CD4-positive, alpha-beta memory T cell (primary cell): ENCODE measurements around the gene ITSN1. TPM values are rescaled to one million over a fixed set of nuclear protein-coding genes. Genes with fewer than 3 reads are reported as not detected.

Experiments
- CTCF ChIA-PET: fragments of 350-600 bp; sonication (Branson Sonifier 250); formaldehyde crosslinking; loops from one replicate; lab custom pipeline; 2021; ENCODE audit warnings: inconsistent platforms; ENCODE audit not compliant: partially characterized antibody; lab: Charles Lee
- POLR2A ChIA-PET: fragments of 350-600 bp; sonication (Branson Sonifier 250); formaldehyde crosslinking; loops from one replicate; lab custom pipeline; 2021; ENCODE audit not compliant: partially characterized antibody; lab: Charles Lee
- DNase-seq, 5 donors: peaks; one replicate each; pipeline versions ENCODE4 v3.0.0 to v3.0.0-alpha.2; 2020 to 2022; ENCODE audit warnings: mixed read lengths in 1 of 5
- H3K27ac ChIP-seq: one replicate; pipeline ENCODE4 v1.7.0; 2013; ENCODE audit warnings: low read depth, low read length
- H3K27me3 ChIP-seq: 2 replicates; pipeline ENCODE4 v1.7.0; 2013; ENCODE audit warnings: mild to moderate bottlenecking, low read length, moderate library complexity; ENCODE audit not compliant: insufficient read depth
- H3K36me3 ChIP-seq: 2 replicates; pipeline ENCODE4 v1.7.0; 2013; ENCODE audit warnings: mild to moderate bottlenecking, low read length, moderate library complexity; ENCODE audit not compliant: insufficient read depth
- H3K4me1 ChIP-seq: 2 replicates; pipeline ENCODE4 v1.7.0; 2013; ENCODE audit warnings: mild to moderate bottlenecking, low read length, moderate library complexity; ENCODE audit not compliant: insufficient read depth
- H3K4me3 ChIP-seq, 2 donors: one replicate each; pipeline ENCODE4 v1.7.0; 2013; ENCODE audit warnings: low read length in 2 of 2, mild to moderate bottlenecking in 1 of 2
- H3K9me3 ChIP-seq, 2 donors: one replicate each; pipeline ENCODE4 v1.7.0; 2013; ENCODE audit warnings: low read length in 2 of 2, control low read depth in 1 of 2; ENCODE audit not compliant: control insufficient read depth in 1 of 2
- H3K27ac Mint-ChIP-seq, 7 donors: one replicate each; pipeline ENCODE4 v1.8.0; 2020 to 2021; ENCODE audit warnings: mixed read lengths in 7 of 7, mild to moderate bottlenecking in 6 of 7, inconsistent platforms in 3 of 7, moderate library complexity in 3 of 7
- H3K27me3 Mint-ChIP-seq, 2 donors: one replicate each; pipeline ENCODE4 v1.8.0; 2020 to 2021; ENCODE audit warnings: mixed read lengths in 2 of 2
- H3K36me3 Mint-ChIP-seq, 2 donors: one replicate each; pipeline ENCODE4 v1.8.0; 2020 to 2021; ENCODE audit warnings: mixed read lengths in 2 of 2, inconsistent platforms in 1 of 2, mild to moderate bottlenecking in 1 of 2
- H3K4me1 Mint-ChIP-seq, 4 donors: one replicate each; pipeline ENCODE4 v1.8.0; 2020 to 2021; ENCODE audit warnings: mixed read lengths in 4 of 4, mild to moderate bottlenecking in 1 of 4
- H3K4me3 Mint-ChIP-seq, 8 donors: one replicate each; pipeline ENCODE4 v1.8.0; 2020 to 2021; ENCODE audit warnings: mixed read lengths in 8 of 8, mild to moderate bottlenecking in 7 of 8, moderate library complexity in 6 of 8, inconsistent platforms in 3 of 8
- H3K9me3 Mint-ChIP-seq, 8 donors: one replicate each; pipeline ENCODE4 v1.8.0; 2020 to 2021; ENCODE audit warnings: mixed read lengths in 8 of 8, mild to moderate bottlenecking in 5 of 8, inconsistent platforms in 3 of 8, moderate library complexity in 1 of 8
- intact Hi-C: fragments of 100-400 bp; cut with micrococcal nuclease; formaldehyde crosslinking; loops from one replicate; pipeline ENCODE4 v1.15.1; 2023
- polyA plus RNA-seq, 2 donors: library from polyadenylated mRNA; unstranded; fragments of 300-500 nt; fragmentation: Illumina TruSeq; gene quantifications; one replicate each; pipeline ENCODE4 v1.2.3, GENCODE V29; 2021
- total RNA-seq, 2 experiments: library from RNA; stranded (reverse); gene quantifications; one replicate each; pipeline ENCODE4 v1.2.3, GENCODE V29; 2021

ITSN1 gene
- total and polyA plus RNA-seq, 4 experiments from 2014 or later = 1.0 to 3.9 (median 3.0) TPM

GRCh38 chr21:33902349-33902748 lies 260.0 kb downstream of the ITSN1 start:
- Mint-ChIP-seq H3K4me3 (no peak overlapping the region), H3K9me3 (no peaks in the 10 kb centered on the region), H3K36me3 (peaks cover 52 to 57% of the 10 kb centered on the region in 2 donors), H3K4me1 (peaks cover 0 to 1% (median under 1%) of the 10 kb centered on the region in 4 donors), H3K27ac (peak overlapping the region in 1 of 7 donors; percentile 79), H3K27me3 (no peaks in the 10 kb centered on the region)
- Histone ChIP-seq H3K4me3 (no peak overlapping the region), H3K36me3 (peaks cover 52% of the 10 kb centered on the region), H3K27ac (no peak overlapping the region), H3K4me1 (no peaks in the 10 kb centered on the region), H3K27me3 (no peaks in the 10 kb centered on the region), H3K9me3 (no peaks in the 10 kb centered on the region)
- DNase-seq = no peak
- CTCF ChIA-PET = interaction anchor here (3.1 kb wide), 1 partner anchor 21 kb away, joined by 15 read pairs; no protein-coding TSS in a partner anchor
- POLR2A ChIA-PET = interaction anchor here (1.0 to 1.3 kb wide), 2 partner anchors 9 to 445 kb away, joined by 3 read pairs; no protein-coding TSS in a partner anchor
- intact Hi-C loops = no loop called here

GRCh38 chr21:33904041-33904440 lies 261.7 kb downstream of the ITSN1 start:
- H3K27me3 ChIP-seq = no peaks in the 10 kb centered on the region
- H3K4me1 Mint-ChIP-seq = peaks cover 0 to 1% (median under 1%) of the 10 kb centered on the region in 4 donors
- intact Hi-C loops = no loop called here
- POLR2A ChIA-PET = no interaction called here
- H3K27me3 Mint-ChIP-seq = no peaks in the 10 kb centered on the region
- H3K4me3 Mint-ChIP-seq = no peak overlapping the region
- H3K27ac ChIP-seq = no peak overlapping the region
- peaks cover 55 to 72% of the 10 kb centered on the region in 2 donors for H3K36me3 Mint-ChIP-seq
- no peak overlapping the region for H3K27ac Mint-ChIP-seq
- CTCF ChIA-PET = interaction anchor here (3.1 kb wide), 1 partner anchor 20 kb away, joined by 15 read pairs; no protein-coding TSS in a partner anchor
- H3K36me3 ChIP-seq = peaks cover 68% of the 10 kb centered on the region
- no peaks in the 10 kb centered on the region for H3K9me3 ChIP-seq
- H3K9me3 Mint-ChIP-seq = no peaks in the 10 kb centered on the region
- no peak for DNase-seq
- no peak overlapping the region for H3K4me3 ChIP-seq
- H3K4me1 ChIP-seq = no peaks in the 10 kb centered on the region

GRCh38 chr21:33908760-33909159 lies 266.5 kb downstream of the ITSN1 start:
- H3K27ac Mint-ChIP-seq = no peak overlapping the region
- no peak for DNase-seq
- Histone ChIP-seq H3K27ac (no peak overlapping the region), H3K9me3 (no peaks in the 10 kb centered on the region), H3K27me3 (no peaks in the 10 kb centered on the region), H3K4me1 (peaks cover 14% of the 10 kb centered on the region), H3K4me3 (no peak overlapping the region), H3K36me3 (peaks cover 73% of the 10 kb centered on the region)
- no peaks in the 10 kb centered on the region for H3K27me3 Mint-ChIP-seq
- intact Hi-C loops = no loop called here
- no peaks in the 10 kb centered on the region for H3K9me3 Mint-ChIP-seq
- no peak overlapping the region for H3K4me3 Mint-ChIP-seq
- H3K4me1 Mint-ChIP-seq = peaks cover 4 to 13% (median 6%) of the 10 kb centered on the region in 4 donors
- CTCF ChIA-PET = no interaction called here
- POLR2A ChIA-PET = no interaction called here
- peaks cover 49 to 76% of the 10 kb centered on the region in 2 donors for H3K36me3 Mint-ChIP-seq

GRCh38 chr21:33909756-33910155 lies 267.5 kb downstream of the ITSN1 start:
- peaks cover 47 to 70% of the 10 kb centered on the region in 2 donors for H3K36me3 Mint-ChIP-seq
- ChIA-PET POLR2A (no interaction called here), CTCF (no interaction called here)
- no peaks in the 10 kb centered on the region for H3K27me3 ChIP-seq
- peaks cover 9 to 21% (median 14%) of the 10 kb centered on the region in 4 donors for H3K4me1 Mint-ChIP-seq
- peaks cover 63% of the 10 kb centered on the region for H3K36me3 ChIP-seq
- no peaks in the 10 kb centered on the region for H3K9me3 ChIP-seq
- no peak overlapping the region for H3K4me3 Mint-ChIP-seq
- H3K27ac Mint-ChIP-seq = no peak overlapping the region
- H3K4me1 ChIP-seq = peaks cover 24% of the 10 kb centered on the region
- H3K4me3 ChIP-seq = no peak overlapping the region
- H3K9me3 Mint-ChIP-seq = no peaks in the 10 kb centered on the region
- H3K27me3 Mint-ChIP-seq = no peaks in the 10 kb centered on the region
- no peak overlapping the region for H3K27ac ChIP-seq
- DNase-seq = no peak
- intact Hi-C loops = no loop called here

GRCh38 chr21:33914188-33914587 lies 271.9 kb downstream of the ITSN1 start:
- POLR2A ChIA-PET = interaction anchor here (0.6 to 1.7 kb wide), 4 partner anchors 22 to 310 kb away, joined by 3 to 5 read pairs (median 3); no protein-coding TSS in a partner anchor
- Histone ChIP-seq H3K27ac (peak overlapping the region; percentile 1), H3K36me3 (peaks cover 24% of the 10 kb centered on the region), H3K4me1 (peaks cover 35% of the 10 kb centered on the region), H3K9me3 (no peaks in the 10 kb centered on the region), H3K27me3 (no peaks in the 10 kb centered on the region), H3K4me3 (no peak overlapping the region)
- Mint-ChIP-seq H3K27ac (peak overlapping the region in 4 of 7 donors; percentile 55 to 92 (median 62)), H3K36me3 (peaks cover 24 to 43% of the 10 kb centered on the region in 2 donors), H3K4me3 (peak overlapping the region; percentile 61 to 99 (median 98)), H3K4me1 (peaks cover 17 to 39% (median 28%) of the 10 kb centered on the region in 4 donors), H3K9me3 (no peaks in the 10 kb centered on the region), H3K27me3 (no peaks in the 10 kb centered on the region)
- intact Hi-C loops = loop anchor here (2.0 kb wide), 2 partner anchors 17 to 271 kb away; partner anchors contain the start of gene ITSN1
- no peak for DNase-seq
- CTCF ChIA-PET = interaction anchor here (0.9 to 1.8 kb wide), 3 partner anchors 9 to 434 kb away, joined by 5 to 9 read pairs (median 6); no protein-coding TSS in a partner anchor

GRCh38 chr21:33915368-33916199 lies 273.3 kb downstream of the ITSN1 start, which contains the start of gene ATP5PO:
Gene ATP5PO (minus strand): TSS chr21:33915804. CDS start chr21:33915763, 41 bp downstream.
- Histone ChIP-seq H3K4me3 (peak within 1 kb of the TSS; percentile 90), H3K27ac (peak within 1 kb of the TSS; percentile 91), H3K9me3 (no peaks in the 10 kb centered on the region), H3K4me1 (peaks cover 35% of the 10 kb centered on the region), H3K27me3 (no peaks in the 10 kb centered on the region), H3K36me3 (peaks cover 15% of the 10 kb centered on the region)
- Mint-ChIP-seq H3K36me3 (peaks cover 18 to 31% of the 10 kb centered on the region in 2 donors), H3K27me3 (no peaks in the 10 kb centered on the region), H3K4me3 (peak within 1 kb of the TSS; percentile 97 to 99 (median 98)), H3K9me3 (no peaks in the 10 kb centered on the region), H3K4me1 (peaks cover 17 to 34% (median 28%) of the 10 kb centered on the region in 4 donors), H3K27ac (peak within 1 kb of the TSS; percentile 92 to 99 (median 99))
- DNase-seq = peak; percentile 94 to 96 (median 94)
- ChIA-PET CTCF (interaction anchor here (0.9 to 1.8 kb wide), 3 partner anchors 8 to 433 kb away, joined by 4 to 9 read pairs (median 6); no protein-coding TSS in a partner anchor), POLR2A (interaction anchor here (1.0 to 1.7 kb wide), 7 partner anchors 12 to 700 kb away, joined by 3 to 10 read pairs (median 4); no protein-coding TSS in a partner anchor)
- intact Hi-C loops = loop anchor here (1.0 to 2.0 kb wide), 5 partner anchors 15 to 700 kb away; partner anchors contain the start of genes ITSN1, RCAN1 and SON
